Endothelial cell of umbilical vein (primary cell): Measurements from ENCODE around the gene PROX1. TPM values are rescaled to one million over a fixed set of nuclear protein-coding genes. Genes with fewer than 3 reads are reported as not detected.

Source experiments
- BruUV-seq: library from RNA; stranded (reverse); fragments of 400-500 nt; replicated peaks from 2 replicates; lab custom pipeline; 2021; lab: Mats Ljungman, UMichigan
- CTCF ChIA-PET: fragments of 300-600, 350-600 bp; sonication (Branson Sonifier 250); formaldehyde crosslinking; loops from one replicate; lab custom pipeline; 2021; ENCODE audit warnings: antibody characterized with exemption, inconsistent platforms; lab: Charles Lee
- POLR2A ChIA-PET: fragments of 300-600, 350-600 bp; sonication (Branson Sonifier 250); formaldehyde crosslinking; loops from one replicate; lab custom pipeline; 2021; ENCODE audit warnings: antibody characterized with exemption, inconsistent platforms; lab: Charles Lee
- DNase-seq: peaks from one replicate; pipeline ENCODE4 v3.0.0-alpha.2; 2011; ENCODE audit warnings: low read depth, low spot score
- FAIRE-seq: peaks from 2 replicates; lab custom pipeline; 2011; peaks lifted over from hg19 to GRCh38; lab: Jason Lieb, UNC
- H2AFZ ChIP-seq: 2 replicates; pipeline ENCODE4 v1.6.0; 2012; ENCODE audit warnings: low read depth, low read length, control low read depth, inconsistent platforms
- H3K27ac ChIP-seq: 2 replicates; pipeline ENCODE4 v1.5.1; 2011; ENCODE audit warnings: low read depth, mild to moderate bottlenecking, control low read depth, low read length, moderate library complexity; ENCODE audit not compliant: insufficient read depth
- H3K27me3 ChIP-seq, 2 experiments: 2 replicates each; pipeline versions ENCODE4 v1.6.0 to v1.6.1; 2011; ENCODE audit warnings: low read length in 2 of 2, mixed read lengths in 1 of 2; ENCODE audit not compliant: control insufficient read depth in 2 of 2, insufficient read depth in 2 of 2
- H3K36me3 ChIP-seq, 2 experiments: 2 replicates in 1 of 2; 3 replicates in 1 of 2; pipeline ENCODE4 v1.5.1; 2011; ENCODE audit warnings: low read length in 2 of 2, mild to moderate bottlenecking in 1 of 2, moderate library complexity in 1 of 2; ENCODE audit not compliant: control insufficient read depth in 2 of 2, insufficient read depth in 2 of 2; ENCODE audit errors: extremely low read depth in 1 of 2
- H3K4me1 ChIP-seq: 3 replicates; pipeline ENCODE4 v1.5.1; 2011; ENCODE audit warnings: mild to moderate bottlenecking, low read length; ENCODE audit not compliant: control insufficient read depth, insufficient read depth; ENCODE audit errors: extremely low read depth
- H3K4me2 ChIP-seq: 2 replicates; pipeline ENCODE4 v1.6.1; 2011; ENCODE audit warnings: low read length, control low read depth, mixed read lengths; ENCODE audit not compliant: insufficient read depth
- H3K4me3 ChIP-seq, 3 experiments: fragments of 200-600 bp in 1 of 3; sonication (generic), shearing (Covaris generic) in 1 of 3; replicated peaks in 1 of 3; 2 replicates each; pipeline ENCODE4 v1.5.1; 2011 to 2016; ENCODE audit warnings: control low read depth in 3 of 3, low read length in 3 of 3, mild to moderate bottlenecking in 2 of 3, inconsistent platforms in 1 of 3, low read depth in 1 of 3, moderate library complexity in 1 of 3; ENCODE audit not compliant: insufficient read depth in 1 of 3
- H3K79me2 ChIP-seq: 2 replicates; pipeline ENCODE4 v1.6.0; 2012; ENCODE audit warnings: low read length, inconsistent platforms; ENCODE audit not compliant: control insufficient read depth, insufficient read depth
- H3K9ac ChIP-seq: replicated peaks from 2 replicates; pipeline ENCODE3; 2011; ENCODE audit warnings: low read length, control low read depth; ENCODE audit not compliant: insufficient read depth; ENCODE audit errors: extremely low read depth
- H3K9me1 ChIP-seq: replicated peaks from 3 replicates; pipeline ENCODE4 v1.6.0; 2011; ENCODE audit warnings: mild to moderate bottlenecking, low read length; ENCODE audit not compliant: control insufficient read depth, insufficient read depth; ENCODE audit errors: extremely low read depth
- H3K9me3 ChIP-seq: replicated peaks from 2 replicates; pipeline ENCODE4 v1.5.1; 2012; ENCODE audit warnings: low read length, inconsistent platforms; ENCODE audit not compliant: control insufficient read depth, insufficient read depth
- H4K20me1 ChIP-seq: replicated peaks from 2 replicates; pipeline ENCODE3; 2011; ENCODE audit warnings: mild to moderate bottlenecking, low read length; ENCODE audit not compliant: control insufficient read depth, insufficient read depth; ENCODE audit errors: extremely low read depth
- CTCF ChIP-seq, 2 donors: IDR thresholded peaks; 1 replicate in 1 of 2; 2 replicates in 1 of 2; pipeline ENCODE4 v1.5.1; 2011; ENCODE audit warnings: low read length in 2 of 2, mild to moderate bottlenecking in 2 of 2, moderate library complexity in 2 of 2, control low read depth in 1 of 2, inconsistent platforms in 1 of 2, low read depth in 1 of 2; ENCODE audit not compliant: insufficient read depth in 1 of 2; ENCODE audit errors: extremely low read depth in 1 of 2
- EZH2 ChIP-seq: IDR thresholded peaks from 2 replicates; pipeline ENCODE4 v1.6.1; 2012; ENCODE audit warnings: borderline replicate concordance, low read depth, mild to moderate bottlenecking, moderate library complexity, low read length, inconsistent platforms; ENCODE audit not compliant: severe bottlenecking
- FOS ChIP-seq: IDR thresholded peaks from 2 replicates; pipeline ENCODE4 v1.6.1; 2011; ENCODE audit warnings: mild to moderate bottlenecking, low read length, moderate library complexity, borderline replicate concordance; ENCODE audit not compliant: insufficient read depth
- GATA2 ChIP-seq: IDR thresholded peaks from 2 replicates; pipeline ENCODE4 v1.7.0; 2011; ENCODE audit warnings: low read depth, mild to moderate bottlenecking, moderate library complexity, mixed read lengths, low read length; ENCODE audit not compliant: insufficient read length, insufficient read depth
- JUN ChIP-seq: IDR thresholded peaks from 2 replicates; pipeline ENCODE4 v1.6.1; 2011; ENCODE audit warnings: borderline replicate concordance, low read depth; ENCODE audit not compliant: insufficient read length, insufficient read depth
- MAX ChIP-seq: IDR thresholded peaks from 2 replicates; pipeline ENCODE4 v1.6.1; 2011; ENCODE audit not compliant: insufficient read depth, insufficient read length
- MYC ChIP-seq: IDR thresholded peaks from one replicate; pipeline ENCODE4 v1.6.1; 2011; ENCODE audit warnings: mild to moderate bottlenecking, low read depth, low read length
- POLR2A ChIP-seq: IDR thresholded peaks from 2 replicates; pipeline ENCODE4 v1.6.1; 2012; ENCODE audit warnings: low read depth, mild to moderate bottlenecking, control low read depth, low read length
- POLR2AphosphoS5 ChIP-seq: IDR thresholded peaks from 2 replicates; pipeline ENCODE4 v1.6.1; 2012; ENCODE audit warnings: low read depth, mild to moderate bottlenecking, control low read depth, low read length, moderate library complexity; ENCODE audit not compliant: insufficient read depth
- dilution Hi-C: fragments of 300-500 bp; cut with MboI; formaldehyde crosslinking; loops from one replicate; pipeline ENCODE4 v1.15.0; 2019; ENCODE audit warnings: low sequenced_read_pairs; ENCODE audit not compliant: extremely low pct_ligation_motif_present
- intact Hi-C: fragments of 100-400 bp; cut with micrococcal nuclease; formaldehyde crosslinking; loops from one replicate; pipeline ENCODE4 v1.10.0; 2022
- polyA plus RNA-seq, 4 experiments: library from polyadenylated mRNA; depleted of rRNA in 3 of 4; stranded (reverse) in 3 of 4; unstranded in 1 of 4; fragments of >200 nt; gene quantifications; 2 replicates each; pipeline versions ENCODE4 v1.2.1 to v1.2.3, GENCODE V29; 2011 to 2012; ENCODE audit warnings: missing spikeins in 1 of 4
- total RNA-seq: library from RNA; stranded (reverse); gene quantifications from 2 replicates; pipeline ENCODE4 v1.2.3, GENCODE V29; 2021

Gene PROX1
- total and polyA plus RNA-seq, 2 donors (not counting 3 experiments of a cell fraction or from before 2014, with no cell fraction given) = 2.2 to 4.0 TPM

GRCh38 chr1:214085325-214085724, 97.6 kb downstream of the PROX1 start:
- DNase-seq (no peak), FAIRE-seq (no peak)
- no TSS peak for BruUV-seq
- Histone ChIP-seq H3K9me1 (no peaks in the 10 kb centered on the region), H3K4me1 (no peaks in the 10 kb centered on the region), H3K4me2 (no peak overlapping the region), H3K79me2 (no peaks in the 10 kb centered on the region), H3K27ac (no peak overlapping the region), H2AFZ (no peak overlapping the region), H4K20me1 (no peaks in the 10 kb centered on the region), H3K9me3 (no peaks in the 10 kb centered on the region), H3K27me3 (peaks cover 0 to 2% of the 10 kb centered on the region in 2 experiments), H3K9ac (no peak overlapping the region), H3K36me3 (no peaks in the 10 kb centered on the region), H3K4me3 (no peak overlapping the region)
- TF ChIP-seq JUN = no peak
- no peak for TF ChIP-seq MAX
- intact Hi-C loops = no loop called here
- POLR2A ChIA-PET = no interaction called here
- dilution Hi-C loops = no loop called here
- CTCF ChIA-PET = interaction anchor here (0.7 to 1.6 kb wide), 2 partner anchors 9 to 83 kb away, joined by 3 read pairs; no protein-coding TSS in a partner anchor

- BruUV-seq = no TSS peak
- no peaks in the 10 kb centered on the region for H3K9me3 ChIP-seq
- no peak overlapping the region for H3K4me2 ChIP-seq
- no peaks in the 10 kb centered on the region for H3K4me1 ChIP-seq
- H3K79me2 ChIP-seq = no peaks in the 10 kb centered on the region
- dilution Hi-C loops (no loop called here), intact Hi-C loops (no loop called here)
- H4K20me1 ChIP-seq = no peaks in the 10 kb centered on the region
- no peak overlapping the region for H3K9ac ChIP-seq
- no peaks in the 10 kb centered on the region for H3K36me3 ChIP-seq
- H3K4me3 ChIP-seq = no peak overlapping the region
- H3K27me3 ChIP-seq = peaks cover 0 to 2% of the 10 kb centered on the region in 2 experiments
- POLR2A ChIA-PET = no interaction called here
- no peak for TF ChIP-seq EZH2
- no peak for TF ChIP-seq POLR2AphosphoS5
- no peak for TF ChIP-seq MYC
- no peak for TF ChIP-seq POLR2A
- no peak for TF ChIP-seq GATA2
- no peak for TF ChIP-seq CTCF (IDR thresholded peaks at IDR 0.05; ENCODE audit: extremely low read depth in 1 of 2, insufficient read depth in 1 of 2, low read depth in 1 of 2, low read length in 2 of 2)
- no peak for TF ChIP-seq JUN
- TF ChIP-seq MAX = no peak
- no peak for TF ChIP-seq FOS
- H3K9me1 ChIP-seq = no peaks in the 10 kb centered on the region
- H3K27ac ChIP-seq = no peak overlapping the region
- no peak for DNase-seq
- CTCF ChIA-PET = no interaction called here
- no peak overlapping the region for H2AFZ ChIP-seq
- FAIRE-seq = no peak
Observed at GRCh38 chr1:214086945-214087344, 99.2 kb downstream of the PROX1 start.
